ENCODE data around the gene ARID4B. TPM values are rescaled to one million over a fixed set of nuclear protein-coding genes. Genes with fewer than 3 reads are reported as not detected.

Gene ARID4B
- total and polyA plus RNA-seq, 7 donors: 8.1 to 41.7 (median 30.1) TPM

GRCh38 chr1:235136111-235136510, 191.9 kb downstream of the ARID4B start:
- Histone ChIP-seq H3K27me3 (no peaks in the 10 kb centered on the region), H3K4me1 (no peaks in the 10 kb centered on the region), H3K36me3 (peaks cover 0 to 97% (median 36%) of the 10 kb centered on the region in 4 donors), H3K9me3 (no peaks in the 10 kb centered on the region), H3K4me3 (no peak overlapping the region), H3K27ac (no peak overlapping the region)
- DNase-seq: no peak
- 53 to 72% methylated on average over 4 of the region's 4 CpGs for WGBS, 2 donors
- intact Hi-C loops (cut with DNase I): no loop called here
- TF ChIP-seq POLR2A (IDR thresholded peaks at IDR 0.05) (no peak), EP300 (IDR thresholded peaks at IDR 0.05) (no peak), CTCF (IDR thresholded peaks at IDR 0.05) (no peak), POLR2AphosphoS5 (IDR thresholded peaks at IDR 0.05) (no peak)

- no peak for DNase-seq
- TF ChIP-seq POLR2A (IDR thresholded peaks at IDR 0.05) (no peak), EP300 (IDR thresholded peaks at IDR 0.05) (no peak), POLR2AphosphoS5 (IDR thresholded peaks at IDR 0.05) (no peak), CTCF (IDR thresholded peaks at IDR 0.05) (no peak)
- no peak overlapping the region for H3K27ac ChIP-seq
- H3K27me3 ChIP-seq: no peaks in the 10 kb centered on the region
- H3K4me3 ChIP-seq: no peak overlapping the region
- intact Hi-C loops (cut with DNase I): no loop called here
- H3K9me3 ChIP-seq: no peaks in the 10 kb centered on the region
- WGBS, 2 donors: 98 to 99% methylated on average over 12 of the region's 12 CpGs
- H3K4me1 ChIP-seq: no peaks in the 10 kb centered on the region
- H3K36me3 ChIP-seq: peaks cover 0 to 78% (median 31%) of the 10 kb centered on the region in 4 donors
Observed at GRCh38 chr1:235134171-235134570, 193.8 kb downstream of the ARID4B start.

GRCh38 chr1:235133086-235133485, 194.9 kb downstream of the ARID4B start:
- Histone ChIP-seq H3K9me3 (no peaks in the 10 kb centered on the region), H3K27ac (no peak overlapping the region), H3K36me3 (peaks cover 0 to 69% (median 28%) of the 10 kb centered on the region in 4 donors), H3K4me1 (peaks cover 0 to under 1% (median 0%) of the 10 kb centered on the region in 4 donors), H3K27me3 (no peaks in the 10 kb centered on the region), H3K4me3 (no peak overlapping the region)
- 95% methylated on average over 3 of the region's 3 CpGs for WGBS, 2 donors
- no peak for DNase-seq
- intact Hi-C loops (cut with DNase I): no loop called here
- TF ChIP-seq POLR2A (IDR thresholded peaks at IDR 0.05) (no peak), POLR2AphosphoS5 (IDR thresholded peaks at IDR 0.05) (no peak), CTCF (IDR thresholded peaks at IDR 0.05) (no peak), EP300 (IDR thresholded peaks at IDR 0.05) (no peak)

- WGBS, 2 donors: 76 to 83% methylated on average over 6 of the region's 6 CpGs
- Histone ChIP-seq H3K27ac (no peak overlapping the region), H3K36me3 (peaks cover 0 to 58% (median 18%) of the 10 kb centered on the region in 4 donors), H3K27me3 (no peaks in the 10 kb centered on the region), H3K4me1 (peaks cover 0 to 12% (median 6%) of the 10 kb centered on the region in 4 donors), H3K9me3 (no peaks in the 10 kb centered on the region), H3K4me3 (no peak overlapping the region)
- intact Hi-C loops (cut with DNase I): no loop called here
- TF ChIP-seq CTCF (IDR thresholded peaks at IDR 0.05): no peak
- TF ChIP-seq POLR2A (IDR thresholded peaks at IDR 0.05): no peak
- TF ChIP-seq EP300 (IDR thresholded peaks at IDR 0.05): no peak
- no peak for TF ChIP-seq POLR2AphosphoS5 (IDR thresholded peaks at IDR 0.05)
- no peak for DNase-seq
Observed at GRCh38 chr1:235131961-235132360, 196.0 kb downstream of the ARID4B start.

GRCh38 chr1:235130766-235131270, 197.2 kb downstream of the ARID4B start:
- TF ChIP-seq EP300 (IDR thresholded peaks at IDR 0.05) (no peak), POLR2AphosphoS5 (IDR thresholded peaks at IDR 0.05) (no peak), POLR2A (IDR thresholded peaks at IDR 0.05) (no peak), CTCF (IDR thresholded peaks at IDR 0.05) (no peak)
- H3K36me3 ChIP-seq: peaks cover 0 to 47% (median 9%) of the 10 kb centered on the region in 4 donors
- no peak overlapping the region for H3K4me3 ChIP-seq
- intact Hi-C loops (cut with DNase I): no loop called here
- H3K9me3 ChIP-seq: no peaks in the 10 kb centered on the region
- 89 to 90% methylated on average over 7 of the region's 7 CpGs for WGBS, 2 donors
- peaks cover 0 to 23% (median 17%) of the 10 kb centered on the region in 4 donors for H3K4me1 ChIP-seq
- H3K27ac ChIP-seq: no peak overlapping the region
- DNase-seq: no peak
- no peaks in the 10 kb centered on the region for H3K27me3 ChIP-seq

Data from sigmoid colon (tissue), 7 donors.